Skeletal muscle tissue (tissue), 4 donors: ENCODE results near the gene SNX14. TPM values are rescaled to one million over a fixed set of nuclear protein-coding genes. Genes with fewer than 3 reads are reported as not detected.

ENCODE experiments used
- H3K27ac ChIP-seq: one replicate; pipeline ENCODE4 v1.7.0; 2013; ENCODE audit warnings: mild to moderate bottlenecking, low read depth, low read length, inconsistent platforms
- H3K27me3 ChIP-seq, 3 donors: one replicate each; pipeline ENCODE4 v1.7.0; 2013; ENCODE audit warnings: low read length in 3 of 3; ENCODE audit not compliant: control insufficient read depth in 3 of 3, insufficient read depth in 3 of 3
- H3K36me3 ChIP-seq, 3 donors: one replicate each; pipeline ENCODE4 v1.7.0; 2013; ENCODE audit warnings: low read length in 3 of 3; ENCODE audit not compliant: control insufficient read depth in 3 of 3, insufficient read depth in 3 of 3
- H3K4me1 ChIP-seq, 3 donors: one replicate each; pipeline ENCODE4 v1.7.0; 2013; ENCODE audit warnings: low read length in 3 of 3, mild to moderate bottlenecking in 3 of 3; ENCODE audit not compliant: control insufficient read depth in 3 of 3, insufficient read depth in 3 of 3
- H3K4me3 ChIP-seq, 3 donors: one replicate each; pipeline ENCODE4 v1.7.0; 2013; ENCODE audit warnings: low read length in 3 of 3
- H3K9ac ChIP-seq, 3 donors: one replicate each; pipeline ENCODE4 v1.7.0; 2013; ENCODE audit warnings: low read length in 3 of 3, mild to moderate bottlenecking in 3 of 3, moderate library complexity in 2 of 3, low read depth in 1 of 3
- H3K9me3 ChIP-seq, 3 donors: one replicate each; pipeline ENCODE4 v1.7.0; 2013; ENCODE audit warnings: low read length in 3 of 3; ENCODE audit not compliant: control insufficient read depth in 3 of 3
- total RNA-seq: library from RNA; depleted of rRNA; stranded (reverse); fragments of >200 nt; gene quantifications from one replicate; pipeline ENCODE4 v1.2.3, GENCODE V29; 2014
- donor health status: Osteomylitis.

Gene SNX14
- total RNA-seq, 1 donor from 2014 or later = 117 TPM

GRCh38 chr6:85460154-85460920 lies 133.3 kb downstream of the SNX14 start:
- Histone ChIP-seq H3K4me3 (no peak overlapping the region), H3K4me1 (peaks cover 10 to 26% (median 10%) of the 10 kb centered on the region in 3 donors), H3K27ac (peak overlapping the region; percentile 38), H3K9ac (no peak overlapping the region), H3K27me3 (no peaks in the 10 kb centered on the region), H3K9me3 (no peaks in the 10 kb centered on the region), H3K36me3 (no peaks in the 10 kb centered on the region)

GRCh38 chr6:85459224-85459901 lies 134.3 kb downstream of the SNX14 start:
- H3K9me3 ChIP-seq = no peaks in the 10 kb centered on the region
- H3K4me3 ChIP-seq = no peak overlapping the region
- no peak overlapping the region for H3K9ac ChIP-seq
- no peaks in the 10 kb centered on the region for H3K36me3 ChIP-seq
- no peaks in the 10 kb centered on the region for H3K27me3 ChIP-seq
- no peak overlapping the region for H3K27ac ChIP-seq
- H3K4me1 ChIP-seq = peaks cover 10 to 22% (median 10%) of the 10 kb centered on the region in 3 donors

- Histone ChIP-seq H3K9me3 (no peaks in the 10 kb centered on the region), H3K4me3 (no peak overlapping the region), H3K36me3 (no peaks in the 10 kb centered on the region), H3K4me1 (peaks cover 7 to 22% (median 10%) of the 10 kb centered on the region in 3 donors), H3K27ac (no peak overlapping the region), H3K9ac (no peak overlapping the region), H3K27me3 (peaks cover 0 to 3% (median 0%) of the 10 kb centered on the region in 3 donors)
Measured at GRCh38 chr6:85458782-85459181, 134.9 kb downstream of the SNX14 start.

GRCh38 chr6:85458184-85458583 lies 135.5 kb downstream of the SNX14 start:
- peaks cover 0 to 5% (median 0%) of the 10 kb centered on the region in 3 donors for H3K27me3 ChIP-seq
- peak overlapping the region; percentile 16 for H3K27ac ChIP-seq
- no peak overlapping the region for H3K9ac ChIP-seq
- H3K36me3 ChIP-seq = no peaks in the 10 kb centered on the region
- H3K4me1 ChIP-seq = peaks cover 7 to 22% (median 10%) of the 10 kb centered on the region in 3 donors
- no peaks in the 10 kb centered on the region for H3K9me3 ChIP-seq
- H3K4me3 ChIP-seq = no peak overlapping the region

GRCh38 chr6:85456782-85457181 lies 136.9 kb downstream of the SNX14 start:
- Histone ChIP-seq H3K36me3 (no peaks in the 10 kb centered on the region), H3K4me1 (peaks cover 5 to 15% (median 6%) of the 10 kb centered on the region in 3 donors), H3K27ac (no peak overlapping the region), H3K4me3 (no peak overlapping the region), H3K9me3 (no peaks in the 10 kb centered on the region), H3K9ac (no peak overlapping the region), H3K27me3 (peaks cover 0 to 5% (median 0%) of the 10 kb centered on the region in 3 donors)

Other genes starting within 250 kb of the SNX14 start
- 32.9 TPM for gene NT5E, start 143.8 kb downstream of the SNX14 start, total RNA-seq
- 62.6 TPM for gene SYNCRIP, start 49.0 kb upstream of the SNX14 start, total RNA-seq